ENCODE measurements around the gene CYTH1. TPM values are rescaled to one million over a fixed set of nuclear protein-coding genes. Genes with fewer than 3 reads are reported as not detected.

The CYTH1 gene
- total RNA-seq, 2 experiments from 2014 or later = 73.0 to 148 TPM

DNA sequence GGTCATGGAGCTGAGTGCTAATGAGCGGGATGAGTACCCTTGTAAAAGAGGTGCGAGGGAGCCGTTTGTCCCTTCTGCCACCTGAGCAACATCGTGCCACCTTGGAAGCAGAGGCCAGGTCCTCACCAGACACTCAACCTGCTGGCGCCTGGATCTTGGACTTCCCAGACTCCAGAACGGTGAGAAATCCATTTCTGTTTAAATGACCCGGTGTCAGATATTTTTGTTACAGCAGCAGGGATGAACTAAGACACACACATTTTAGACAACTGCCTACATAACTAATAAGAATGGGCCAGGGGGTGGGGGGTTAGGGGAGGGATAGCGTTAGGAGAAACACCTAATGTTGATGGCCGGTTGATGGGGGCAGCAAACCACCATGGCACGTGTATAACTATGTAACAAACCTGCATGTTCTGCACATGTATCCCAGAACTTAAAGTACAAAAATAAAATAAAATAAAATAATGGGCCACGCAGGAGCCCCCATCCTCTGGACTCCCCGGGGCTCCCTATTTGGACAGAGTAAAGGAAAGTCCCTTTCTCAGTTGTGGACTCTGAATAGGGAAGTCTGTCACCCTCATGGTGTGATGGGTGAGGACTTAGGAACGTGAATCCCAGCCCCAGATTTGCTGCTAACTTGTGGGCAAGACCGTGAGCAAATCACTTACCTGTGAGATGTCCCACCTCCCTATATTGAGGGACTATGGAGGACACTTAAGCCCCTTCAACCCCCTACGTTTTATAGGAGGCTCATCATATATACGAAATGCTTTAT, 144.2 kb downstream of the CYTH1 start:
- POLR2A ChIA-PET = no interaction called here
- no peak for DNase-seq (ENCODE audit: low spot score)
- no peak overlapping the region for H3K27ac ChIP-seq (ENCODE audit: low read depth, low read length, poor library complexity, severe bottlenecking)
- BruUV-seq (replicated peaks) = no TSS peak
- intact Hi-C loops (cut with micrococcal nuclease; ENCODE audit: unreplicated experiment) = no loop called here
- no peak for TF ChIP-seq EZH2phosphoT487 (IDR thresholded peaks at IDR 0.05; ENCODE audit: borderline replicate concordance, low read depth, low read length)
- TF ChIP-seq, protein P1, sequence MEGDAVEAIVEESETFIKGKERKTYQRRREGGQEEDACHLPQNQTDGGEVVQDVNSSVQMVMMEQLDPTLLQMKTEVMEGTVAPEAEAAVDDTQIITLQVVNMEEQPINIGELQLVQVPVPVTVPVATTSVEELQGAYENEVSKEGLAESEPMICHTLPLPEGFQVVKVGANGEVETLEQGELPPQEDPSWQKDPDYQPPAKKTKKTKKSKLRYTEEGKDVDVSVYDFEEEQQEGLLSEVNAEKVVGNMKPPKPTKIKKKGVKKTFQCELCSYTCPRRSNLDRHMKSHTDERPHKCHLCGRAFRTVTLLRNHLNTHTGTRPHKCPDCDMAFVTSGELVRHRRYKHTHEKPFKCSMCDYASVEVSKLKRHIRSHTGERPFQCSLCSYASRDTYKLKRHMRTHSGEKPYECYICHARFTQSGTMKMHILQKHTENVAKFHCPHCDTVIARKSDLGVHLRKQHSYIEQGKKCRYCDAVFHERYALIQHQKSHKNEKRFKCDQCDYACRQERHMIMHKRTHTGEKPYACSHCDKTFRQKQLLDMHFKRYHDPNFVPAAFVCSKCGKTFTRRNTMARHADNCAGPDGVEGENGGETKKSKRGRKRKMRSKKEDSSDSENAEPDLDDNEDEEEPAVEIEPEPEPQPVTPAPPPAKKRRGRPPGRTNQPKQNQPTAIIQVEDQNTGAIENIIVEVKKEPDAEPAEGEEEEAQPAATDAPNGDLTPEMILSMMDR (conservative IDR thresholded peaks at IDR 0.05; ENCODE audit: low read length) = no peak
- CTCF ChIA-PET (ENCODE audit: unreplicated experiment) = no interaction called here
- H2AFZ ChIP-seq (ENCODE audit: low read length) = no peak overlapping the region
- H4K20me1 ChIP-seq (ENCODE audit: insufficient read depth, low read length) = no peaks in the 10 kb centered on the region
- H3K4me1 ChIP-seq (ENCODE audit: insufficient read depth, low read length, poor library complexity, severe bottlenecking) = peaks cover 7% of the 10 kb centered on the region
- no peak overlapping the region for H3K4me2 ChIP-seq (ENCODE audit: low read length)
- H3K79me2 ChIP-seq (ENCODE audit: insufficient read depth, low read depth, low read length) = no peaks in the 10 kb centered on the region
- no peaks in the 10 kb centered on the region for H3K9me3 ChIP-seq (ENCODE audit: low read length)
- H3K4me3 ChIP-seq (ENCODE audit: low read depth, low read length, poor library complexity, severe bottlenecking) = no peak overlapping the region
- H3K36me3 ChIP-seq (ENCODE audit: insufficient read depth, low read length) = no peaks in the 10 kb centered on the region
- H3K9me2 ChIP-seq (ENCODE audit: insufficient read depth, low read length) = no peaks in the 10 kb centered on the region

DNA sequence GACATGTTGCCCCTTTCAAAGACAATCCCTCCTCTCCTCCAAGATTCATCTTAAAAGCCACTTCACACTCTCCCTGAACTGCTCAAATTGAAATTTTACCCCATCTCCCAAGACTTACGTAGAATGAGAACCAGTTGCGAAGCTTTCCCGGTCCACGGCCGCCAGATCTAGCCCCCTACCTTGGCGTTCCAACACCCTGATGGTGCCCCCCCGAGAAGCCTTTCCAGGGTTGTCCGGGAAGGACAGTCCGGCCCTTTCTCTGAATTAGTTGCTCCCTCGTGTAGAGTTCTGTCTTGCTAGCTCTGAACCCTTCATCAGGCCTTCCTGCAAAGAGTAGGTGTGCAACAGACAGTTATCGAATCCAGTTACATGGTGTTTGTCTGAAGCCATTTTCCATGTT, 144.9 kb downstream of the CYTH1 start:
- BruUV-seq (replicated peaks) = no TSS peak
- H3K4me3 ChIP-seq (ENCODE audit: low read depth, low read length, poor library complexity, severe bottlenecking) = no peak overlapping the region
- no peak for DNase-seq (ENCODE audit: low spot score)
- TF ChIP-seq EZH2phosphoT487 (IDR thresholded peaks at IDR 0.05; ENCODE audit: borderline replicate concordance, low read depth, low read length) = no peak
- TF ChIP-seq, protein P1 (conservative IDR thresholded peaks at IDR 0.05; ENCODE audit: low read length) = no peak
- no peak overlapping the region for H3K4me2 ChIP-seq (ENCODE audit: low read length)
- no peak overlapping the region for H2AFZ ChIP-seq (ENCODE audit: low read length)
- H3K27ac ChIP-seq (ENCODE audit: low read depth, low read length, poor library complexity, severe bottlenecking) = no peak overlapping the region
- CTCF ChIA-PET (ENCODE audit: unreplicated experiment) = no interaction called here
- H3K4me1 ChIP-seq (ENCODE audit: insufficient read depth, low read length, poor library complexity, severe bottlenecking) = peaks cover 12% of the 10 kb centered on the region
- intact Hi-C loops (cut with micrococcal nuclease; ENCODE audit: unreplicated experiment) = no loop called here
- no peaks in the 10 kb centered on the region for H4K20me1 ChIP-seq (ENCODE audit: insufficient read depth, low read length)
- POLR2A ChIA-PET = no interaction called here
- no peaks in the 10 kb centered on the region for H3K79me2 ChIP-seq (ENCODE audit: insufficient read depth, low read depth, low read length)
- no peaks in the 10 kb centered on the region for H3K36me3 ChIP-seq (ENCODE audit: insufficient read depth, low read length)
- H3K9me3 ChIP-seq (ENCODE audit: low read length) = no peaks in the 10 kb centered on the region
- no peaks in the 10 kb centered on the region for H3K9me2 ChIP-seq (ENCODE audit: insufficient read depth, low read length)

DNA sequence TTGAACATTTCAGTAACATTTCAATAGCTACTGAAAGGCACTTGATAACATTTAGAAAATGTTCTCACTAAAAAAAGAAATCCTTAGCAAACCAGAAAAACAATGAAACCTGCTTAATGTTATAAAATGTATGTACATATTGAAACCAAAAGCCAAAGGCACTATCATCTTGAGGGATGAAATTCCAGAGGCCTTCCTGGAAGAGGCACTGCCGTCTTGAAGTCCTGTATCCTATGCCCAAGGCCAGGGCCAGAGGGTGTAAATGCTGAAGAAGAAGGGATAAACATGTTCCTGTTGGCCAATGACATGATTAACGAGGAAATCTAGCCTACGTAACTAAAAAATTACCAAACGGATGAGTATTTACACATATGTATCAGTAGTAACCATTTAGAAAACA, 147.9 kb downstream of the CYTH1 start:
- intact Hi-C loops (cut with micrococcal nuclease; ENCODE audit: unreplicated experiment) = loop anchor here (5.0 kb wide), 1 partner anchor 73 kb away; no protein-coding TSS in a partner anchor
- Histone ChIP-seq H3K4me3 (ENCODE audit: low read depth, low read length, poor library complexity, severe bottlenecking) (no peak overlapping the region), H3K9me3 (ENCODE audit: low read length) (no peaks in the 10 kb centered on the region), H3K36me3 (ENCODE audit: insufficient read depth, low read length) (no peaks in the 10 kb centered on the region), H4K20me1 (ENCODE audit: insufficient read depth, low read length) (no peaks in the 10 kb centered on the region), H3K79me2 (ENCODE audit: insufficient read depth, low read depth, low read length) (no peaks in the 10 kb centered on the region), H3K27ac (ENCODE audit: low read depth, low read length, poor library complexity, severe bottlenecking) (no peak overlapping the region), H3K4me1 (ENCODE audit: insufficient read depth, low read length, poor library complexity, severe bottlenecking) (peaks cover 29% of the 10 kb centered on the region), H2AFZ (ENCODE audit: low read length) (no peak overlapping the region), H3K9me2 (ENCODE audit: insufficient read depth, low read length) (no peaks in the 10 kb centered on the region), H3K4me2 (ENCODE audit: low read length) (no peak overlapping the region)
- ChIA-PET CTCF (ENCODE audit: unreplicated experiment) (no interaction called here), POLR2A (interaction anchor here (0.6 to 0.7 kb wide), 3 partner anchors 10 to 649 kb away, joined by 3 read pairs; no protein-coding TSS in a partner anchor)
- no TSS peak for BruUV-seq (replicated peaks)
- TF ChIP-seq, protein P1 (conservative IDR thresholded peaks at IDR 0.05; ENCODE audit: low read length) = no peak
- no peak for DNase-seq (ENCODE audit: low spot score)

Data from OCI-LY7 (cell line).